Nephron progenitor cell (in vitro differentiated cells): ENCODE results near the gene MVB12B.
"Not testable (repeated sequence)": the region's sequence is repeated elsewhere in the genome, so short reads cannot be mapped to it uniquely, and the experiment has no call there.

Experiments used
- DNase-seq: peaks from one replicate; pipeline ENCODE4 v3.0.0; 2021
- H3K27ac Mint-ChIP-seq: 2 replicates; pipeline ENCODE4 v1.8.0; 2021; ENCODE audit warnings: mild to moderate bottlenecking, moderate library complexity, mixed read lengths
- H3K27me3 Mint-ChIP-seq: 2 replicates; pipeline ENCODE4 v1.8.0; 2021; ENCODE audit warnings: mild to moderate bottlenecking, low read depth, mixed read lengths; ENCODE audit not compliant: poor library complexity
- H3K36me3 Mint-ChIP-seq: 2 replicates; pipeline ENCODE4 v1.8.0; 2021; ENCODE audit warnings: low read depth, mixed read lengths
- H3K4me1 Mint-ChIP-seq: 2 replicates; pipeline ENCODE4 v1.8.0; 2021; ENCODE audit warnings: mixed read lengths
- H3K4me3 Mint-ChIP-seq: 2 replicates; pipeline ENCODE4 v1.8.0; 2021; ENCODE audit warnings: mild to moderate bottlenecking, moderate library complexity, mixed read lengths
- H3K9me3 Mint-ChIP-seq: 2 replicates; pipeline ENCODE4 v1.8.0; 2021; ENCODE audit warnings: mild to moderate bottlenecking, moderate library complexity, mixed read lengths
- CTCF ChIP-seq: fragments of 200-600 bp; sonication (generic); IDR thresholded peaks from 2 replicates; pipeline ENCODE4 v1.5.0; 2021; ENCODE audit warnings: antibody characterized with exemption

The MVB12B gene

GRCh38 chr9:126326228-126327005, at the start of gene MVB12B:
TSS of gene MVB12B (plus strand) at chr9:126326829. CDS start at chr9:126326930, 101 bp downstream.
- Mint-ChIP-seq H3K27me3 (peaks cover 5% of the 10 kb centered on the region), H3K36me3 (peaks cover 11% of the 10 kb centered on the region), H3K9me3 (peaks cover 23% of the 10 kb centered on the region), H3K4me1 (peaks cover 49% of the 10 kb centered on the region), H3K27ac (peak within 1 kb of the TSS; percentile 92), H3K4me3 (peak within 1 kb of the TSS; percentile 88)
- TF ChIP-seq CTCF: no peak
- peak; percentile 75 for DNase-seq

- TF ChIP-seq CTCF: no peak
- no peak for DNase-seq
- no peaks in the 10 kb centered on the region for H3K36me3 Mint-ChIP-seq
- peaks cover 4% of the 10 kb centered on the region for H3K27me3 Mint-ChIP-seq
- peaks cover 14% of the 10 kb centered on the region for H3K9me3 Mint-ChIP-seq
- peaks cover 3% of the 10 kb centered on the region for H3K4me1 Mint-ChIP-seq
- no peak overlapping the region for H3K4me3 Mint-ChIP-seq
- H3K27ac Mint-ChIP-seq: no peak overlapping the region
Measured at GRCh38 chr9:126283799-126284465, 42.7 kb upstream of the MVB12B start.

GRCh38 chr9:126285652-126286051, 41.0 kb upstream of the MVB12B start:
- not testable (repeated sequence) for H3K27me3 Mint-ChIP-seq, H3K36me3 Mint-ChIP-seq

GRCh38 chr9:126287166-126287866, 39.3 kb upstream of the MVB12B start:
- Mint-ChIP-seq H3K27ac (peak overlapping the region; percentile 51), H3K9me3 (peaks cover 4% of the 10 kb centered on the region), H3K36me3 (no peaks in the 10 kb centered on the region), H3K27me3 (peaks cover 4% of the 10 kb centered on the region), H3K4me1 (peaks cover 14% of the 10 kb centered on the region), H3K4me3 (no peak overlapping the region)
- DNase-seq: no peak
- no peak for TF ChIP-seq CTCF

More at GRCh38 chr9:126285652-126286051, 41.0 kb upstream of the MVB12B start:
- H3K4me3 Mint-ChIP-seq, DNase-seq, H3K4me1 Mint-ChIP-seq, H3K9me3 Mint-ChIP-seq, H3K27ac Mint-ChIP-seq: not testable (repeated sequence)

GRCh38 chr9:126290871-126291270, 35.8 kb upstream of the MVB12B start:
- peaks cover under 1% of the 10 kb centered on the region for H3K9me3 Mint-ChIP-seq
- no peak overlapping the region for H3K4me3 Mint-ChIP-seq
- no peak for TF ChIP-seq CTCF
- no peak for DNase-seq
- peaks cover 42% of the 10 kb centered on the region for H3K4me1 Mint-ChIP-seq
- peaks cover 11% of the 10 kb centered on the region for H3K27me3 Mint-ChIP-seq
- H3K27ac Mint-ChIP-seq: no peak overlapping the region
- H3K36me3 Mint-ChIP-seq: no peaks in the 10 kb centered on the region

- Mint-ChIP-seq H3K4me1 (peaks cover 47% of the 10 kb centered on the region), H3K4me3 (no peak overlapping the region), H3K9me3 (no peaks in the 10 kb centered on the region), H3K27ac (no peak overlapping the region), H3K36me3 (no peaks in the 10 kb centered on the region), H3K27me3 (peaks cover 14% of the 10 kb centered on the region)
- TF ChIP-seq CTCF: no peak
- DNase-seq: no peak
Measured at GRCh38 chr9:126291925-126292324, 34.7 kb upstream of the MVB12B start.
